ENCODE measurements around the gene FUT7. TPM values are rescaled to one million over a fixed set of nuclear protein-coding genes. Genes with fewer than 3 reads are reported as not detected.

Gene FUT7
- total RNA-seq, 1 donor from 2014 or later = not detected

GRCh38 chr9:137027369-137028262 lies 4.3 kb downstream of the FUT7 start, which contains the start of gene ABCA2:
Gene ABCA2, minus strand, starts transcription at chr9:137028237. Its CDS starts 97 bp downstream, at chr9:137028140.
- Histone ChIP-seq H3K27ac (replicated peaks) (peak within 1 kb of the TSS; percentile 66), H3K4me1 (peaks cover 31% of the 10 kb centered on the region), H3K9me3 (replicated peaks) (no peaks in the 10 kb centered on the region), H3K36me3 (no peaks in the 10 kb centered on the region), H3K4me3 (peak within 1 kb of the TSS; percentile 77), H3K27me3 (ENCODE audit: low read depth) (no peaks in the 10 kb centered on the region)
- intact Hi-C loops (cut with micrococcal nuclease) = no loop called here
- no peak for DNase-seq
- TF ChIP-seq CTCF (IDR thresholded peaks at IDR 0.05; ENCODE audit: borderline replicate concordance) = no peak

GRCh38 chr9:137026828-137027227 lies 5.1 kb downstream of the FUT7 start:
- Histone ChIP-seq H3K4me3 (peak overlapping the region; percentile 77), H3K36me3 (no peaks in the 10 kb centered on the region), H3K4me1 (peaks cover 31% of the 10 kb centered on the region), H3K9me3 (replicated peaks) (no peaks in the 10 kb centered on the region), H3K27me3 (ENCODE audit: low read depth) (no peaks in the 10 kb centered on the region), H3K27ac (replicated peaks) (peak overlapping the region; percentile 49)
- intact Hi-C loops (cut with micrococcal nuclease) = no loop called here
- no peak for DNase-seq
- no peak for TF ChIP-seq CTCF (IDR thresholded peaks at IDR 0.05; ENCODE audit: borderline replicate concordance)

- H3K9me3 ChIP-seq (replicated peaks) = no peaks in the 10 kb centered on the region
- peaks cover under 1% of the 10 kb centered on the region for H3K36me3 ChIP-seq
- TF ChIP-seq CTCF (IDR thresholded peaks at IDR 0.05; ENCODE audit: borderline replicate concordance) = no peak
- intact Hi-C loops (cut with micrococcal nuclease) = no loop called here
- H3K27me3 ChIP-seq (ENCODE audit: low read depth) = no peaks in the 10 kb centered on the region
- DNase-seq = no peak
- no peak overlapping the region for H3K27ac ChIP-seq (replicated peaks)
- H3K4me3 ChIP-seq = peak overlapping the region; percentile 77
- peaks cover 31% of the 10 kb centered on the region for H3K4me1 ChIP-seq
Observed at GRCh38 chr9:137026384-137026783, 5.5 kb downstream of the FUT7 start.

GRCh38 chr9:137025517-137025966 lies 6.3 kb downstream of the FUT7 start:
- Histone ChIP-seq H3K36me3 (peaks cover 9% of the 10 kb centered on the region), H3K4me3 (no peak overlapping the region), H3K9me3 (replicated peaks) (no peaks in the 10 kb centered on the region), H3K27me3 (ENCODE audit: low read depth) (no peaks in the 10 kb centered on the region), H3K4me1 (peaks cover 31% of the 10 kb centered on the region), H3K27ac (replicated peaks) (no peak overlapping the region)
- intact Hi-C loops (cut with micrococcal nuclease) = no loop called here
- DNase-seq = no peak
- TF ChIP-seq CTCF (IDR thresholded peaks at IDR 0.05; ENCODE audit: borderline replicate concordance) = no peak

GRCh38 chr9:137023583-137023991 lies 8.3 kb downstream of the FUT7 start:
- peaks cover 21% of the 10 kb centered on the region for H3K4me1 ChIP-seq
- no peak overlapping the region for H3K27ac ChIP-seq (replicated peaks)
- no peak for DNase-seq
- H3K9me3 ChIP-seq (replicated peaks) = no peaks in the 10 kb centered on the region
- peaks cover 18% of the 10 kb centered on the region for H3K36me3 ChIP-seq
- no peak for TF ChIP-seq CTCF (IDR thresholded peaks at IDR 0.05; ENCODE audit: borderline replicate concordance)
- intact Hi-C loops (cut with micrococcal nuclease) = no loop called here
- no peak overlapping the region for H3K4me3 ChIP-seq
- no peaks in the 10 kb centered on the region for H3K27me3 ChIP-seq (ENCODE audit: low read depth)
